GM18499 (cell line): ENCODE results near the gene PTGER4.

Source experiments
- ATAC-seq: cut with Tn5 transposase; IDR thresholded peaks from one replicate; pipeline ENCODE4 v1.9.1; 2021; ENCODE audit warnings: moderate number of reproducible peaks; ENCODE audit not compliant: insufficient read depth, unreplicated experiment

The PTGER4 gene

GRCh38 chr5:40738502-40738901 is 58.8 kb downstream of the PTGER4 start:
- no peak for ATAC-seq
